Measurements from ENCODE around the gene KRT83.
A peak's percentile ranks its signal among the peaks of the same experiment; 100 is the strongest.

KRT83 gene

GRCh38 chr12:52285172-52285745 is 35.9 kb downstream of the KRT83 start:
- DNase-seq, result no peak

DNA sequence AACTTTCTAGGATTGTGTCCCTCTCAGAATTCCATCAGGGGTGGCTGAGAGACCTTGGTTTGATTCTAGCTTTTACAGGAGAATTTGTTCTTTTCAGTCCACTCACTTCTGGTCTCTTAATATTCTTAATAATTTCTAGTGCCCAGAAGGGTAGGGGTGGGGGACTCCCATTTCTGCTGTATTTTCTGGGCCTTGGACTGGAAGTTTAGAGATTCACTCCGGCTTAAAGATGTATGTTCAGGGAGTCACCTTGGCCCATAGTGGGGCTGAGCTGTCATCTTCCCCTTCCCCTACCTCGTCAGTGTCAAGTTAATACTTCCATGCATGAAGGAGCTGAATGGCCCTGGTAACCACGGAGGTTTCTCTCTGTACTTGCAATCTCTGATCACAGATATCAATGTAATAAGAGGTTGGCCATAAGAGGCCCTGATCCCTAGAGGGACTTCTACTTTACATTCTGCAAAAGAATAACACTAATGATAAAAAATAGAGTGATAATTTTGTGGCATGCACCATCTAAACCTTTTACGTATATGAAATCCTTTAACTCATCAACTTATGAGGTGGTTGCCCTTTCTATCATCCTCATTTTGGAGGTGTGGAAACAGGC is 36.5 kb downstream of the KRT83 start:
- no peak for DNase-seq

- no peak for DNase-seq
Measured at GRCh38 chr12:52280796-52281560, 40.2 kb downstream of the KRT83 start.

GRCh38 chr12:52280319-52280795 is 40.8 kb downstream of the KRT83 start:
- DNase-seq, result peak; percentile 57

- no peak for DNase-seq
Measured at GRCh38 chr12:52279422-52280318, 41.5 kb downstream of the KRT83 start.

- DNase-seq, result peak; percentile 48
Measured at GRCh38 chr12:52278575-52279421, 42.4 kb downstream of the KRT83 start.

- DNase-seq, result peak; percentile 21
Measured at GRCh38 chr12:52277486-52278245, 43.5 kb downstream of the KRT83 start.

DNA sequence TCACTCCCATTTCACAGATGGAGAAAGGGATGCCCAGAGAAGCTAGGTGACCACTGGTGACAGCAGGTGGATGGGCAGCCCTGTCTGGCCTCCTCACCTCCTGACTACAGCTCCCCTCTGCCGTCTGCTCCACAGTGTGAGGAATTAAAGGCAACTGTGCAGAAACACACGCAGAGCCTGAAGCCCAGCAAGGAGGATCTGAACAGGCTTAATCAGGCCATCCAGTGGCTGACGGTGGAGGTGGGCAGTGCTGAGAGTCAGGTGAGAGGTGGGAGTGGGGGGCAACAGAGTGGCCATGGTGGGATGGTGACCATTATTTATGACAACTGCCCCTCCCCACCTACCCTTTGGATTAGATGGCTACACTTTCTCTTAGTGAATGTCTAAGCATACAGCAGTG is 45.5 kb downstream of the KRT83 start:
- DNase-seq, result no peak

GRCh38 chr12:52274521-52275120 is 46.6 kb downstream of the KRT83 start, which contains the start of gene KRT86:
Gene KRT86 (plus strand): TSS chr12:52274645. CDS start chr12:52301917, 27,272 bp downstream.
- DNase-seq, result no peak

GRCh38 chr12:52271158-52271557 is 50.0 kb downstream of the KRT83 start:
- no peak for DNase-seq

GRCh38 chr12:52270541-52271070 is 50.6 kb downstream of the KRT83 start:
- DNase-seq, result no peak

GRCh38 chr12:52268212-52268611 is 53.0 kb downstream of the KRT83 start:
- no peak for DNase-seq

GRCh38 chr12:52267699-52268098 is 53.5 kb downstream of the KRT83 start:
- DNase-seq, result no peak

GRCh38 chr12:52267266-52267665 is 53.9 kb downstream of the KRT83 start:
- DNase-seq, result no peak

DNA sequence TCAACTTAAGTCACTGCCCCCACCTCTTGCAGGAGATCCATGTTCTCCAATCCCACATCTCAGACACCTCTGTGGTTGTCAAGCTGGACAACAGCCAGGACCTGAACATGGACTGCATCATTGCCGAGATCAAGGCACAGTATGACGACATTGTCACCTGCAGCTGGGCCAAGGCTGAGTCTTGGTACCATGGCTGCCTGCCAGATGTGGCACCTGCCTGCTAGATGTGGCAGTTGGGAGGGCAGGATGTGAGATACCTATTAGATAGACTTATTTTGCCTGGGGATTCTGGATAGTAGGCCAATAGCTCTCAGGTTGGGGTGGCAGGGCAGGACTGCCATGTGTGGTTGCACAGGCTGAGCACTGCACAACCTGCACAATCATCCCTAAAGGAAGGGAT is 54.7 kb downstream of the KRT83 start:
- DNase-seq, result peak; percentile 90

DNA sequence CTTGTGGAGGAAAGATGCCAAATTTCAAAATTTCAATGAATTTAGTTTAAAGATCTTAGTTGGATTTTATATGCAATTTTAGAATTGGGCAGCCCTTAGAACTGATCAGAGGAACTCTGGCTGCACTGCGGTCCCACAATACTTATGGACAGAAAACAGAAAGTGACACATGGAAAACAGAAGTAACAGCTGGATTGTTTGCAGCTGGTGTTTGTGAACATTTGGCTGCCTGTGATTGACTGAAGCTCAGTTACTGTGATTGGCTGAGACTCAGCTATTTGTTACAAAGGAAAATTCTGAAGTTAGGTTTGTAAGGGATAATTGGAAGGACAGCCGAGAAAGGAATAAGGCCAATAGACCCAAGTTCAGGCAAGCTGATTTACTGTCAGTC is 56.8 kb downstream of the KRT83 start:
- DNase-seq, result no peak
